OCI-LY7 (cell line): Measurements from ENCODE around the gene QRFP.

Source experiments
- EZH2phosphoT487 ChIP-seq: fragments of 200-600 bp; sonication (generic); IDR thresholded peaks from 2 replicates; pipeline ENCODE4 v1.6.1; 2018; ENCODE audit warnings: low read depth, borderline replicate concordance, mild to moderate bottlenecking, mixed run types, antibody characterized with exemption, low read length, moderate library complexity, mixed read lengths
- TF ChIP-seq, protein P1 (sequence below): fragments of 200-600 bp; sonication (generic); conservative IDR thresholded peaks from 2 replicates; pipeline ENCODE4 v1.5.1; 2014; ENCODE audit warnings: mild to moderate bottlenecking, antibody characterized with exemption, low read length, moderate library complexity, mixed read lengths

DNA sequence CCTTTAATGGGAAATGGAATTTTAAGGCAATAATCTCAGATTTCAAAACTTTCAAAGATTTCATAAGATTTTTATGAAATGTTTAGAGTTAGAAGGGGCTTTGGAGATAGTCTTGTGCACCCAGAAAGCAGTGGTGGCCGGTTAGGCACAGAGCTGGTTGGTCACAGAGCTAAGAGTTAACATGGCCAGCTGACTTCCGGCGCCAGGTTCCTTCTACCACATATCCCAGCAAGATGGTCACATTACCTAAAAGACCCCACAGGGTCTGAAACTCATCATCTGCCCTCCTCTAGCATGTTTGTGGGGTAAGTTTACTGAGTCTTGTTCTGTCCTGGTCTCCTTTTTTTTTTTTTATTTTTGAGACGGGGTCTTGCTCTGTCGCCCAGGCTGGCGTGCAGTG is 19.3 kb downstream of the QRFP start:
- TF ChIP-seq, protein P1, sequence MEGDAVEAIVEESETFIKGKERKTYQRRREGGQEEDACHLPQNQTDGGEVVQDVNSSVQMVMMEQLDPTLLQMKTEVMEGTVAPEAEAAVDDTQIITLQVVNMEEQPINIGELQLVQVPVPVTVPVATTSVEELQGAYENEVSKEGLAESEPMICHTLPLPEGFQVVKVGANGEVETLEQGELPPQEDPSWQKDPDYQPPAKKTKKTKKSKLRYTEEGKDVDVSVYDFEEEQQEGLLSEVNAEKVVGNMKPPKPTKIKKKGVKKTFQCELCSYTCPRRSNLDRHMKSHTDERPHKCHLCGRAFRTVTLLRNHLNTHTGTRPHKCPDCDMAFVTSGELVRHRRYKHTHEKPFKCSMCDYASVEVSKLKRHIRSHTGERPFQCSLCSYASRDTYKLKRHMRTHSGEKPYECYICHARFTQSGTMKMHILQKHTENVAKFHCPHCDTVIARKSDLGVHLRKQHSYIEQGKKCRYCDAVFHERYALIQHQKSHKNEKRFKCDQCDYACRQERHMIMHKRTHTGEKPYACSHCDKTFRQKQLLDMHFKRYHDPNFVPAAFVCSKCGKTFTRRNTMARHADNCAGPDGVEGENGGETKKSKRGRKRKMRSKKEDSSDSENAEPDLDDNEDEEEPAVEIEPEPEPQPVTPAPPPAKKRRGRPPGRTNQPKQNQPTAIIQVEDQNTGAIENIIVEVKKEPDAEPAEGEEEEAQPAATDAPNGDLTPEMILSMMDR = no peak
- no peak for TF ChIP-seq EZH2phosphoT487
